ENCODE data around the gene CRY2.

Gene CRY2

GRCh38 chr11:45924927-45925326 lies 77.7 kb downstream of the CRY2 start:
- no peak overlapping the region for H3K4ac ChIP-seq (ENCODE audit: low read length)
- DNase-seq (ENCODE audit: low spot score): no peak

GRCh38 chr11:45925550-45925949 lies 78.3 kb downstream of the CRY2 start:
- no peak overlapping the region for H4K91ac ChIP-seq (ENCODE audit: low read depth, low read length, poor library complexity)
- no peak for DNase-seq (ENCODE audit: low spot score)
- no peak overlapping the region for H3K4me2 ChIP-seq (ENCODE audit: insufficient read depth, low read length, poor library complexity, severe bottlenecking)
- no peak overlapping the region for H2BK12ac ChIP-seq (ENCODE audit: low read length)
- H2AFZ ChIP-seq (ENCODE audit: low read length): no peak overlapping the region
- H2BK120ac ChIP-seq (ENCODE audit: low read depth, low read length): no peak overlapping the region
- WGBS, 2 donors (ENCODE audit: extremely low coverage in 2 of 2, insufficient read length in 2 of 2, insufficient replicate concordance in 1 of 2): no CpG with 5 or more reads among the region's 3 CpGs
- no peak overlapping the region for H2AK5ac ChIP-seq (ENCODE audit: low read depth, low read length)
- no peak overlapping the region for H3K4me3 ChIP-seq (ENCODE audit: low read length in 2 of 2)
- H3K27me3 ChIP-seq (ENCODE audit: control insufficient read depth in 3 of 3, insufficient read depth in 3 of 3, low read depth in 1 of 3, low read length in 3 of 3): peaks cover 0 to 50% (median 13%) of the 10 kb centered on the region in 3 experiments
- peaks cover 7% of the 10 kb centered on the region for H3K79me1 ChIP-seq (ENCODE audit: low read depth, low read length)
- no peaks in the 10 kb centered on the region for H3K9me3 ChIP-seq (replicated peaks in 1 of 2; ENCODE audit: control insufficient read depth in 2 of 2, insufficient read depth in 1 of 2, low read depth in 1 of 2, low read length in 2 of 2)
- no peak overlapping the region for H3K18ac ChIP-seq (ENCODE audit: low read length)
- no peak overlapping the region for H3K14ac ChIP-seq (ENCODE audit: low read length)
- H2BK5ac ChIP-seq (ENCODE audit: low read length): no peak overlapping the region
- H4K8ac ChIP-seq (ENCODE audit: low read depth, low read length): no peak overlapping the region
- no peak overlapping the region for H3K23ac ChIP-seq (ENCODE audit: low read depth, low read length, poor library complexity)
- no peak overlapping the region for H3K4ac ChIP-seq (ENCODE audit: low read length)
- no peak overlapping the region for H2BK15ac ChIP-seq (ENCODE audit: low read length)
- H3K4me1 ChIP-seq (ENCODE audit: control insufficient read depth in 2 of 2, insufficient read depth in 1 of 2, low read depth in 1 of 2, low read length in 2 of 2): peaks cover 9 to 10% of the 10 kb centered on the region in 2 donors
- H3K36me3 ChIP-seq (replicated peaks in 1 of 2; ENCODE audit: control insufficient read depth in 2 of 2, insufficient read depth in 2 of 2, low read length in 2 of 2): peaks cover 0 to 1% of the 10 kb centered on the region in 2 donors
- no peak overlapping the region for H3K27ac ChIP-seq (replicated peaks; ENCODE audit: low read length)
- no peak overlapping the region for H3K9ac ChIP-seq (ENCODE audit: low read depth, low read length, poor library complexity)

More at GRCh38 chr11:45924927-45925326, 77.7 kb downstream of the CRY2 start:
- H3K23ac ChIP-seq (ENCODE audit: low read depth, low read length, poor library complexity): no peak overlapping the region
- no peak overlapping the region for H2BK120ac ChIP-seq (ENCODE audit: low read depth, low read length)
- H2AFZ ChIP-seq (ENCODE audit: low read length): no peak overlapping the region
- no peak overlapping the region for H3K4me2 ChIP-seq (ENCODE audit: insufficient read depth, low read length, poor library complexity, severe bottlenecking)
- H3K9me3 ChIP-seq (replicated peaks in 1 of 2; ENCODE audit: control insufficient read depth in 2 of 2, insufficient read depth in 1 of 2, low read depth in 1 of 2, low read length in 2 of 2): no peaks in the 10 kb centered on the region
- no peak overlapping the region for H3K18ac ChIP-seq (ENCODE audit: low read length)
- peak overlapping the region; percentile 14 for H2BK15ac ChIP-seq (ENCODE audit: low read length)
- no peak overlapping the region for H4K8ac ChIP-seq (ENCODE audit: low read depth, low read length)
- no peak overlapping the region for H2AK5ac ChIP-seq (ENCODE audit: low read depth, low read length)
- H3K4me1 ChIP-seq (ENCODE audit: control insufficient read depth in 2 of 2, insufficient read depth in 1 of 2, low read depth in 1 of 2, low read length in 2 of 2): peaks cover 14 to 15% of the 10 kb centered on the region in 2 donors
- WGBS, 2 donors (ENCODE audit: extremely low coverage in 2 of 2, insufficient read length in 2 of 2, insufficient replicate concordance in 1 of 2): no CpG with 5 or more reads among the region's 6 CpGs
- no peak overlapping the region for H3K27ac ChIP-seq (replicated peaks; ENCODE audit: low read length)
- no peak overlapping the region for H3K14ac ChIP-seq (ENCODE audit: low read length)
- H3K79me1 ChIP-seq (ENCODE audit: low read depth, low read length): peaks cover 7% of the 10 kb centered on the region
- no peak overlapping the region for H3K4me3 ChIP-seq (ENCODE audit: low read length in 2 of 2)
- no peaks in the 10 kb centered on the region for H3K36me3 ChIP-seq (replicated peaks in 1 of 2; ENCODE audit: control insufficient read depth in 2 of 2, insufficient read depth in 2 of 2, low read length in 2 of 2)
- H3K27me3 ChIP-seq (ENCODE audit: control insufficient read depth in 3 of 3, insufficient read depth in 3 of 3, low read depth in 1 of 3, low read length in 3 of 3): peaks cover 0 to 56% (median 13%) of the 10 kb centered on the region in 3 experiments
- H2BK5ac ChIP-seq (ENCODE audit: low read length): no peak overlapping the region
- H3K9ac ChIP-seq (ENCODE audit: low read depth, low read length, poor library complexity): no peak overlapping the region
- no peak overlapping the region for H4K91ac ChIP-seq (ENCODE audit: low read depth, low read length, poor library complexity)
- no peak overlapping the region for H2BK12ac ChIP-seq (ENCODE audit: low read length)

DNA sequence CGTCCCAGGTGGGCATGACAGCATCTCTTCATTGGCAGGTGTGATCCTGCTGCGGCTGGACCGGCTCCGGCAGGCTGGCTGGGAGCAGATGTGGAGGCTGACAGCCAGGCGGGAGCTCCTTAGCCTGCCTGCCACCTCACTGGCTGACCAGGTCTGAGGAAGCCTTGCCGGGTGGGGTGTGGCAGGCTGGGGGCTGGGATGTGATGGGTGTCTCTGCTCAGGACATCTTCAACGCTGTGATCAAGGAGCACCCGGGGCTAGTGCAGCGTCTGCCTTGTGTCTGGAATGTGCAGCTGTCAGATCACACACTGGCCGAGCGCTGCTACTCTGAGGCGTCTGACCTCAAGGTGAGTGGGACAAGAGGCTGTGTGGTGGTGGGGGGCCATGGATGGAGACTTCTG lies 78.7 kb downstream of the CRY2 start:
- Histone ChIP-seq H3K27me3 (ENCODE audit: control insufficient read depth in 3 of 3, insufficient read depth in 3 of 3, low read depth in 1 of 3, low read length in 3 of 3) (peaks cover 0 to 45% (median 13%) of the 10 kb centered on the region in 3 experiments), H3K27ac (replicated peaks; ENCODE audit: low read length) (no peak overlapping the region), H2AFZ (ENCODE audit: low read length) (no peak overlapping the region), H3K9ac (ENCODE audit: low read depth, low read length, poor library complexity) (no peak overlapping the region), H3K4me1 (ENCODE audit: control insufficient read depth in 2 of 2, insufficient read depth in 1 of 2, low read depth in 1 of 2, low read length in 2 of 2) (peaks cover 5 to 7% of the 10 kb centered on the region in 2 donors), H2BK12ac (ENCODE audit: low read length) (no peak overlapping the region), H2BK5ac (ENCODE audit: low read length) (peak overlapping the region; percentile 54), H3K79me1 (ENCODE audit: low read depth, low read length) (peaks cover 7% of the 10 kb centered on the region), H4K91ac (ENCODE audit: low read depth, low read length, poor library complexity) (no peak overlapping the region), H3K4me3 (ENCODE audit: low read length in 2 of 2) (no peak overlapping the region), H3K18ac (ENCODE audit: low read length) (peak overlapping the region; percentile 19), H4K8ac (ENCODE audit: low read depth, low read length) (no peak overlapping the region), H3K14ac (ENCODE audit: low read length) (no peak overlapping the region), H2BK120ac (ENCODE audit: low read depth, low read length) (no peak overlapping the region), H3K36me3 (replicated peaks in 1 of 2; ENCODE audit: control insufficient read depth in 2 of 2, insufficient read depth in 2 of 2, low read length in 2 of 2) (peaks cover 0 to 1% of the 10 kb centered on the region in 2 donors), H2BK15ac (ENCODE audit: low read length) (no peak overlapping the region), H3K23ac (ENCODE audit: low read depth, low read length, poor library complexity) (no peak overlapping the region), H3K9me3 (replicated peaks in 1 of 2; ENCODE audit: control insufficient read depth in 2 of 2, insufficient read depth in 1 of 2, low read depth in 1 of 2, low read length in 2 of 2) (no peaks in the 10 kb centered on the region), H3K4ac (ENCODE audit: low read length) (no peak overlapping the region), H2AK5ac (ENCODE audit: low read depth, low read length) (no peak overlapping the region), H3K4me2 (ENCODE audit: insufficient read depth, low read length, poor library complexity, severe bottlenecking) (no peak overlapping the region)
- no CpG with 5 or more reads among the region's 12 CpGs for WGBS, 2 donors (ENCODE audit: extremely low coverage in 2 of 2, insufficient read length in 2 of 2, insufficient replicate concordance in 1 of 2)
- no peak for DNase-seq (ENCODE audit: low spot score)

DNA sequence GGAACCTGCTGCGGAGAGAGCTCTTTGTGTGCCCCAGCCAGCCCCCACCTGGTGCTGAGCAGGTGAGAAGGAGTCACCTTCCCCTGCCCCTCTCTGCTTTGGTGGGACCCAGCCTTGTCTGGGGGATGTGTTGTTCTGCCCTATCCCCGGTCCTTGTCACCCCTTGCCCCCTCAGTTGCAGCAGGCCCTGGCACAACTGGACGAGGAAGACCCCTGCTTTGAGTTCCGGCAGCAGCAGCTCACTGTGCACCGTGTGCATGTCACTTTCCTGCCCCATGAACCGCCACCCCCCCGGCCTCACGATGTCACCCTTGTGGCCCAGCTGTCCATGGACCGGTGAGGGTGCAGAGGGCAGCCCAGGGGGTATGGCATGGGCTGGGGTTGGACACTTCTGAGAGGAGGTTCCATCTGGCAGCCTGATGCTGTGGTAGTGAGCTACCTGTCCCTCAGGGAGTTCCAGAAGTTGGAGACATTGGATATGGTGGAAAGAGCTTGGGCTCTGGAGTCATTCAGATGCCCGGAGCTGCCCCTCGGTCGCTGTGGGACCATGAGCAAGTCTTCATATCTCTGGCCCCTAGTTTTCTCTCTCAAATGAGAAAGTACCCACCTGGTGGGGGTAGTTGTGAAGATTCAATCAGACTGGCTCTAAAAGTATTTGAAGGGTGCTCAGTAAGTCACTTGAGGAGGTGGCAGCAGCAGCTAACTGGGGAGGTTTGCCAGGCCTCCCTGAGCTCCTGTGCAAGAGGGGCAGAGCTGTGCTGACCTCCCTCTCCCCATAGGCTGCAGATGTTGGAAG lies 79.5 kb downstream of the CRY2 start:
- no peak overlapping the region for H3K23ac ChIP-seq (ENCODE audit: low read depth, low read length, poor library complexity)
- peak overlapping the region; percentile 92 for H4K91ac ChIP-seq (ENCODE audit: low read depth, low read length, poor library complexity)
- no CpG with 5 or more reads among the region's 12 CpGs for WGBS, 2 donors (ENCODE audit: extremely low coverage in 2 of 2, insufficient read length in 2 of 2, insufficient replicate concordance in 1 of 2)
- H3K4ac ChIP-seq (ENCODE audit: low read length): peak overlapping the region; percentile 23
- H3K79me1 ChIP-seq (ENCODE audit: low read depth, low read length): peaks cover 7% of the 10 kb centered on the region
- no peak overlapping the region for H3K14ac ChIP-seq (ENCODE audit: low read length)
- H3K27me3 ChIP-seq (ENCODE audit: control insufficient read depth in 3 of 3, insufficient read depth in 3 of 3, low read depth in 1 of 3, low read length in 3 of 3): peaks cover 0 to 38% (median 13%) of the 10 kb centered on the region in 3 experiments
- H3K36me3 ChIP-seq (replicated peaks in 1 of 2; ENCODE audit: control insufficient read depth in 2 of 2, insufficient read depth in 2 of 2, low read length in 2 of 2): peaks cover 3 to 6% of the 10 kb centered on the region in 2 donors
- H2BK12ac ChIP-seq (ENCODE audit: low read length): peak overlapping the region; percentile 90
- no peak overlapping the region for H3K27ac ChIP-seq (replicated peaks; ENCODE audit: low read length)
- no peak overlapping the region for H3K4me2 ChIP-seq (ENCODE audit: insufficient read depth, low read length, poor library complexity, severe bottlenecking)
- H3K18ac ChIP-seq (ENCODE audit: low read length): peak overlapping the region; percentile 38
- no peak for DNase-seq (ENCODE audit: low spot score)
- H3K4me1 ChIP-seq (ENCODE audit: control insufficient read depth in 2 of 2, insufficient read depth in 1 of 2, low read depth in 1 of 2, low read length in 2 of 2): peaks cover 0 to under 1% of the 10 kb centered on the region in 2 donors
- H3K9me3 ChIP-seq (replicated peaks in 1 of 2; ENCODE audit: control insufficient read depth in 2 of 2, insufficient read depth in 1 of 2, low read depth in 1 of 2, low read length in 2 of 2): no peaks in the 10 kb centered on the region
- no peak overlapping the region for H3K4me3 ChIP-seq (ENCODE audit: low read length in 2 of 2)
- peak overlapping the region; percentile 54 for H2BK5ac ChIP-seq (ENCODE audit: low read length)
- no peak overlapping the region for H2AFZ ChIP-seq (ENCODE audit: low read length)
- no peak overlapping the region for H2AK5ac ChIP-seq (ENCODE audit: low read depth, low read length)
- H2BK120ac ChIP-seq (ENCODE audit: low read depth, low read length): no peak overlapping the region
- no peak overlapping the region for H4K8ac ChIP-seq (ENCODE audit: low read depth, low read length)
- H3K9ac ChIP-seq (ENCODE audit: low read depth, low read length, poor library complexity): no peak overlapping the region
- H2BK15ac ChIP-seq (ENCODE audit: low read length): no peak overlapping the region
